Neural progenitor cell (in vitro differentiated cells): ENCODE results near the gene FADS6. TPM values are rescaled to one million over a fixed set of nuclear protein-coding genes. Genes with fewer than 3 reads are reported as not detected.

Experiments used
- DNase-seq: peaks from one replicate; pipeline ENCODE4 v3.0.0-alpha.2; 2016; ENCODE audit warnings: low spot score
- H2AFZ ChIP-seq: fragments of 200-600 bp; sonication (generic); replicated peaks from 2 replicates; pipeline ENCODE4 v1.6.1; 2016; ENCODE audit warnings: antibody characterized with exemption
- H3F3A ChIP-seq: fragments of 200-600 bp; sonication (generic); 2 replicates; pipeline ENCODE4 v1.6.1; 2016; ENCODE audit warnings: antibody characterized with exemption, low read depth
- H3K27ac ChIP-seq: fragments of 200-600 bp; sonication (generic); 2 replicates; pipeline ENCODE4 v1.5.1; 2016; ENCODE audit warnings: mild to moderate bottlenecking
- H3K27me3 ChIP-seq: fragments of 200-600 bp; sonication (generic); 2 replicates; pipeline ENCODE4 v1.6.1; 2016; ENCODE audit warnings: mild to moderate bottlenecking, moderate library complexity
- H3K36me3 ChIP-seq: fragments of 200-600 bp; sonication (generic); 2 replicates; pipeline ENCODE4 v1.5.1; 2016
- H3K4me1 ChIP-seq: fragments of 200-600 bp; sonication (generic); 2 replicates; pipeline ENCODE4 v1.6.1; 2016; ENCODE audit warnings: mixed run types
- H3K4me2 ChIP-seq: fragments of 200-600 bp; sonication (generic); 2 replicates; pipeline ENCODE4 v1.6.1; 2016
- H3K4me3 ChIP-seq: fragments of 200-600 bp; sonication (generic); 2 replicates; pipeline ENCODE4 v1.5.1; 2016
- H3K79me2 ChIP-seq: fragments of 200-600 bp; sonication (generic); 2 replicates; pipeline ENCODE4 v1.6.1; 2016; ENCODE audit warnings: low read depth
- H3K9ac ChIP-seq: fragments of 200-600 bp; sonication (generic); 2 replicates; pipeline ENCODE4 v1.6.1; 2016
- H3K9me3 ChIP-seq: fragments of 200-600 bp; sonication (generic); 2 replicates; pipeline ENCODE4 v1.5.1; 2016; ENCODE audit warnings: low read depth
- H4K20me1 ChIP-seq: fragments of 200-600 bp; sonication (generic); 2 replicates; pipeline ENCODE4 v1.6.1; 2016; ENCODE audit warnings: low read depth
- H3K27ac Mint-ChIP-seq: 3 replicates; pipeline ENCODE4 v1.8.0; 2021; ENCODE audit warnings: mixed read lengths
- H3K27me3 Mint-ChIP-seq: 2 replicates; pipeline ENCODE4 v1.8.0; 2022; ENCODE audit warnings: low read depth, mild to moderate bottlenecking, inconsistent platforms, moderate library complexity, mixed read lengths; ENCODE audit not compliant: insufficient read depth
- H3K36me3 Mint-ChIP-seq: 3 replicates; pipeline ENCODE4 v1.8.0; 2021; ENCODE audit warnings: mixed read lengths
- H3K4me1 Mint-ChIP-seq: 3 replicates; pipeline ENCODE4 v1.8.0; 2021; ENCODE audit warnings: mixed read lengths
- H3K4me3 Mint-ChIP-seq: 3 replicates; pipeline ENCODE4 v1.8.0; 2021; ENCODE audit warnings: mild to moderate bottlenecking, moderate library complexity, mixed read lengths
- H3K9me3 Mint-ChIP-seq: 3 replicates; pipeline ENCODE4 v1.8.0; 2020; ENCODE audit warnings: mixed read lengths
- CTCF ChIP-seq: fragments of 200-600 bp; sonication (generic); IDR thresholded peaks from 2 replicates; pipeline ENCODE4 v1.5.1; 2017; ENCODE audit warnings: antibody characterized with exemption, mild to moderate bottlenecking
- EZH2 ChIP-seq: fragments of 200-600 bp; sonication (generic); IDR thresholded peaks from 2 replicates; pipeline ENCODE4 v1.6.1; 2017; ENCODE audit warnings: antibody characterized with exemption, mild to moderate bottlenecking, moderate library complexity
- EZH2phosphoT487 ChIP-seq: fragments of 200-600 bp; sonication (generic); IDR thresholded peaks from 2 replicates; pipeline ENCODE4 v1.6.1; 2017; ENCODE audit warnings: antibody characterized with exemption
- total RNA-seq: library from RNA; depleted of rRNA; stranded (reverse); fragments of >200 nt; gene quantifications from 2 replicates; pipeline ENCODE4 v1.2.3, GENCODE V29; 2015; ENCODE audit warnings: low replicate concordance

Gene FADS6
- total RNA-seq, 1 donor from 2014 or later, result 0.36 TPM

DNA sequence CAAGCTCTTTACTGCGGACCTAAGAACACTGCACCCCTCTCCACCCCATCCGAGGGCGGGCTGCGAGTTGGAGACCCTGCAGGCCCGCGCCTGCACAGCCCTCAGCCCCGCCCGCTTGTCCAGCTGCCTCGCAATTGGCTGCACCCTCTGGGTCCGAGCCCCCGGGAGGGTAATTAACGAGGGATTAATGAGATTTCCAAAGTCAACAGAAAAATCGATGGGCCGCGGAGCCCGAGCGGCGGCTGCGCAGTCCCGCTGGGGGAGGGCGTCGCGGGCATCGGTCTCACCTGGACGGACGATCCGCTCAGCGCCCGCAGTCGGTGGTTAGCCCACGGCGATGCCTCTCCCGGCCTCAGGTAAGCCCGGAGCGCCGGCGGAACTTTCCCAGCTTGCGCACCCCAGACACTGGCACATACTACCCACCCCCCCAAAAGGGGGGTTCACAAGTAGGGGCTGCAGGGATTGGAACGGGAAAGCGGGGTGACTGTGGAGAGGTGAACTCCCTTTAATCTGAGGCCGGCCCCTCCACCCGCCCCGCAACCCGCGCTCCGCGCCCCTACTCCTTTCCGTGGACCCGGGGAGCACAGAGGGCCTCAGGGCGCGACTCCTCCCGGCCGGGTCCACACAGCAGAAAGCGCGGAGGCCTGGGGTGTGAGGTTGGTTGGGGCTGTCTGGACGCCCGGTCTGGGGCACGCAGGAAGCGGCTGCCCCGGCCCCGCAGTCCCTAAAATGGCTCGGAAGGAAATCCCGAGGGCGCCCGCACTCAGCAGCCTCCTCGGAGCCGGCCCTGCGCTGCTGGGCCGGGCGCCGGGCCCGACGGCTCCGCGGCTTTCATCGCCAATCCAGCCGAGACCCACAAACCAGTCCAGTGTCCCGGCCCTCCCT lies 42.4 kb upstream of the FADS6 start, which contains the start of gene OTOP3:
TSS of gene OTOP3 (plus strand) at position 314 of the 885 bp plus-strand sequence. CDS start at position 338, 24 bp downstream.
- Histone ChIP-seq H3K4me3 (peak within 1 kb of the TSS; percentile 35), H3F3A (no peaks in the 10 kb centered on the region), H3K9me3 (no peaks in the 10 kb centered on the region), H3K79me2 (no peaks in the 10 kb centered on the region), H3K4me1 (peaks cover 7% of the 10 kb centered on the region), H3K36me3 (no peaks in the 10 kb centered on the region), H3K9ac (no peak within 1 kb of the TSS), H3K27ac (no peak within 1 kb of the TSS), H3K4me2 (peak within 1 kb of the TSS; percentile 64), H4K20me1 (peaks cover 40% of the 10 kb centered on the region), H3K27me3 (peaks cover 99% of the 10 kb centered on the region), H2AFZ (no peak within 1 kb of the TSS)
- Mint-ChIP-seq H3K27me3 (peaks cover 67% of the 10 kb centered on the region), H3K4me3 (peak within 1 kb of the TSS; percentile 5), H3K9me3 (no peaks in the 10 kb centered on the region), H3K36me3 (no peaks in the 10 kb centered on the region), H3K27ac (no peak within 1 kb of the TSS), H3K4me1 (peaks cover 2% of the 10 kb centered on the region)
- peak; percentile 64 for DNase-seq
- peak; percentile 95 for TF ChIP-seq EZH2phosphoT487
- TF ChIP-seq EZH2, result peak; percentile 96
- TF ChIP-seq CTCF, result no peak

DNA sequence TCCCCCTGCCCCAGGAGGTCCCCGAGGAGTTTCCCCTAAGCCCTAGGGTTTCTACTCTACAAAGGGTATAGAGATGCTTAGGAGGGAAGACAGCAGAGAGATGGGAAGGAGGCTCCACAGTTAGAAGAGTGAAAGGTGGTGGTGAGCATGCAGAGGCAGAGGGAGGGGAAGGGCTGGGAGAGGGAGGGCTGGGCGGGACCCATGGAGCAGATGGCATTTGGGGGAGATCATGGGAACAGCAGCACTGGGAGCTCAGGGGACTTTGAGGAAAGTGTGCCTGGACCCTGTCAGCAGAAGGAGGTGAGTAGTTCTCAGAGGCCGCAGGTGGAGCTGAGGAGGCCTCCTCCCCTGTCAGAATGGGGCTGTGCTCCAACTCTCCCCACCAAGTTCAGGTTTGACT lies 41.6 kb upstream of the FADS6 start:
- Histone ChIP-seq H3K27me3 (peaks cover 99% of the 10 kb centered on the region), H3K9ac (no peak overlapping the region), H3K27ac (no peak overlapping the region), H3K4me2 (peak overlapping the region; percentile 64), H2AFZ (no peak overlapping the region), H3K9me3 (no peaks in the 10 kb centered on the region), H3K36me3 (no peaks in the 10 kb centered on the region), H3K79me2 (no peaks in the 10 kb centered on the region), H3K4me1 (peaks cover 7% of the 10 kb centered on the region), H4K20me1 (peaks cover 40% of the 10 kb centered on the region), H3K4me3 (no peak overlapping the region), H3F3A (no peaks in the 10 kb centered on the region)
- DNase-seq, result no peak
- H3K9me3 Mint-ChIP-seq, result no peaks in the 10 kb centered on the region
- H3K4me3 Mint-ChIP-seq, result peak overlapping the region; percentile 5
- H3K36me3 Mint-ChIP-seq, result no peaks in the 10 kb centered on the region
- peaks cover 2% of the 10 kb centered on the region for H3K4me1 Mint-ChIP-seq
- peaks cover 74% of the 10 kb centered on the region for H3K27me3 Mint-ChIP-seq
- no peak overlapping the region for H3K27ac Mint-ChIP-seq
- TF ChIP-seq EZH2 (no peak), CTCF (no peak), EZH2phosphoT487 (no peak)

GRCh38 chr17:74930535-74931036 lies 37.2 kb upstream of the FADS6 start:
- no peaks in the 10 kb centered on the region for H3K36me3 ChIP-seq

More at GRCh38 chr17:74930535-74931036, 37.2 kb upstream of the FADS6 start:
- no peak overlapping the region for H3K4me2 ChIP-seq
- no peak overlapping the region for H3K27ac ChIP-seq
- no peak for TF ChIP-seq CTCF
- TF ChIP-seq EZH2phosphoT487, result no peak
- TF ChIP-seq EZH2, result no peak
- Mint-ChIP-seq H3K4me3 (peak overlapping the region; percentile 28), H3K36me3 (no peaks in the 10 kb centered on the region), H3K9me3 (no peaks in the 10 kb centered on the region), H3K27me3 (peaks cover 71% of the 10 kb centered on the region), H3K27ac (no peak overlapping the region), H3K4me1 (peaks cover 2% of the 10 kb centered on the region)
- no peak overlapping the region for H3K9ac ChIP-seq
- H2AFZ ChIP-seq, result no peak overlapping the region
- peaks cover 18% of the 10 kb centered on the region for H4K20me1 ChIP-seq
- H3K27me3 ChIP-seq, result peaks cover 99% of the 10 kb centered on the region
- H3K9me3 ChIP-seq, result no peaks in the 10 kb centered on the region
- H3K4me3 ChIP-seq, result no peak overlapping the region
- H3F3A ChIP-seq, result no peaks in the 10 kb centered on the region
- no peak for DNase-seq
- peaks cover 5% of the 10 kb centered on the region for H3K4me1 ChIP-seq
- H3K79me2 ChIP-seq, result no peaks in the 10 kb centered on the region
